GM12891 (cell line): ENCODE measurements around the gene NECTIN4.

Source experiments
- DNase-seq: peaks from one replicate; pipeline ENCODE4 v3.0.0; 2011; ENCODE audit warnings: low spot score; ENCODE audit not compliant: insufficient read length
- FAIRE-seq: peaks from 2 replicates; lab custom pipeline; 2011; peaks lifted over from hg19 to GRCh38; lab: Jason Lieb, UNC
- PAX5 ChIP-seq: IDR thresholded peaks from 2 replicates; pipeline ENCODE4 v1.6.1; 2011; ENCODE audit warnings: low read length, moderate library complexity, mild to moderate bottlenecking; ENCODE audit not compliant: insufficient read depth, severe bottlenecking
- POLR2A ChIP-seq: IDR thresholded peaks from 2 replicates; pipeline ENCODE4 v1.6.1; 2011; ENCODE audit warnings: low read depth, low read length, control low read depth
- POLR2AphosphoS5 ChIP-seq: IDR thresholded peaks from 2 replicates; pipeline ENCODE4 v1.6.1; 2011; ENCODE audit warnings: low read depth, low read length, control low read depth
- POU2F2 ChIP-seq: IDR thresholded peaks from 2 replicates; pipeline ENCODE4 v1.6.1; 2011; ENCODE audit warnings: low read depth, mild to moderate bottlenecking, control low read depth, low read length, moderate library complexity
- SPI1 ChIP-seq: IDR thresholded peaks from 2 replicates; pipeline ENCODE4 v1.6.1; 2011; ENCODE audit warnings: low read depth, low read length, control low read depth
- TAF1 ChIP-seq: IDR thresholded peaks from 2 replicates; pipeline ENCODE4 v1.6.1; 2011; ENCODE audit warnings: low read depth, low read length, control low read depth

Gene NECTIN4

GRCh38 chr1:161074676-161075368 lies 14.5 kb downstream of the NECTIN4 start:
- FAIRE-seq (peak; percentile 35), DNase-seq (no peak)
- TF ChIP-seq POLR2A = no peak
- no peak for TF ChIP-seq POLR2AphosphoS5
- no peak for TF ChIP-seq POU2F2
- no peak for TF ChIP-seq TAF1

- DNase-seq = no peak
- FAIRE-seq = no peak
- no peak for TF ChIP-seq POU2F2
- TF ChIP-seq POLR2AphosphoS5 = no peak
- TF ChIP-seq POLR2A = no peak
- TF ChIP-seq TAF1 = no peak
- no peak for TF ChIP-seq PAX5
- TF ChIP-seq SPI1 = no peak
These were observed 15.8 kb downstream of the NECTIN4 start for GRCh38 chr1:161073474-161074121.

DNA sequence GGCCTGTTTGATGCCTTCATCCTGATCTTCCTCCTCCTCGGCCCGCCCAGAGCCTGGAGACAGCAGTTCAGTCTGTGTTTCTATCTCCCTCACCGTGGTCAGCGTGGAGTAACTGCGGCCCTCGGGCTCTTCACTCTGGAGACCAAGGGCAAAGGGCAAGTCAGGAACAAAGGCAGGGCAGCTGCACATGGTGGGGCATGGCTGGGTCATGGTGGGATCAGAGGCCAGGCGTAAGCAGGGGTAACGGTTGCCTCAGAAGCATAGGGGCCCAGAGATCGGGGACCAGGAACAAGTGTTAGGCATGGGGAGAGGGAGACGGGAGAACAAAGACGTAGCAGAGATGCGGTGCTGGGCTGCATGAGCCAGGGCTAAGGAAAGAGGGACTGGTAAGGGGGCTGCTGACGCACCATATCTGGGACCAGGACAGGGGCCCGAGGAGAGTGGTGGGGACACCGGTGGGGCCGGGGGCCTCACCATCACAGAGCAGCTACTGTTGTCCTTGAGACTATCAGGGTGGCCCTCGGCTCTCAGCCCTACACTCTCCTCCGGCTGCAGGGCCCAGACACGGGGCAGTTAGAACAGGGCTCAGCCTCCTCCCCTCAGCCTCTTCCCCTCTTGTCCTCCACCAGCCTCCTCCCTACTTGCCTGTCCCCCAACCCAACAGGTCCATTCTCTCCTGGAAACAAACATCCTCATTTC lies 16.5 kb downstream of the NECTIN4 start:
- DNase-seq = no peak
- FAIRE-seq = no peak
- no peak for TF ChIP-seq TAF1
- no peak for TF ChIP-seq SPI1
- TF ChIP-seq POLR2AphosphoS5 = no peak
- TF ChIP-seq POU2F2 = no peak
- TF ChIP-seq POLR2A = no peak
- no peak for TF ChIP-seq PAX5

DNA sequence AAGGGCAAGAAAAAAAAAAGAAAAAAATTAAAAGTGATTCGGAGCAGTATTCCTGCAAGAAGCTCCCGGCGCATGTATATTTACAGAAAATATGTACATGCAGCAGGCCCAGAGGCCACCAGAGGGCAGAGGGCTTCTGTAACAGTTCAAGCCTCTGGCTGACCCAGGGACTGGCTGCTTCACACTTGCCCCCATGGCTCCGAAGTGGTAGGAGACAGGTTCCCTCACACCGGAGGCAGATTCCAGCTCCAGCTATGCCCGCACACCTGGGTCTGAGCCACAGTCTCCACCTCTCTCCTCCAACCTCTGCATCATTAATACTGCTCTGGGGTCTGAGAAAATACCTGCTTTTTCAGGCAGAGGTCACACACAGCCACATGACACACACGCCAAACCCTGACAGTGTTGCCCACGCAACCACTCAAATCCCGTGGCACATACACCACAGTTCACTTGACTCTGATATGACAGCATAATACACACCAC lies 17.4 kb downstream of the NECTIN4 start:
- FAIRE-seq (peak; percentile 88), DNase-seq (peak; percentile 68)
- TF ChIP-seq TAF1 (no peak), POLR2AphosphoS5 (no peak), POU2F2 (0 out of 2 replicates have a peak, but pooled peaks have one; percentile 52)

GRCh38 chr1:161070761-161071160 lies 18.6 kb downstream of the NECTIN4 start:
- no peak for DNase-seq
- FAIRE-seq = no peak
- TF ChIP-seq POU2F2 (no peak), PAX5 (no peak), POLR2AphosphoS5 (no peak), SPI1 (no peak), TAF1 (no peak)

DNA sequence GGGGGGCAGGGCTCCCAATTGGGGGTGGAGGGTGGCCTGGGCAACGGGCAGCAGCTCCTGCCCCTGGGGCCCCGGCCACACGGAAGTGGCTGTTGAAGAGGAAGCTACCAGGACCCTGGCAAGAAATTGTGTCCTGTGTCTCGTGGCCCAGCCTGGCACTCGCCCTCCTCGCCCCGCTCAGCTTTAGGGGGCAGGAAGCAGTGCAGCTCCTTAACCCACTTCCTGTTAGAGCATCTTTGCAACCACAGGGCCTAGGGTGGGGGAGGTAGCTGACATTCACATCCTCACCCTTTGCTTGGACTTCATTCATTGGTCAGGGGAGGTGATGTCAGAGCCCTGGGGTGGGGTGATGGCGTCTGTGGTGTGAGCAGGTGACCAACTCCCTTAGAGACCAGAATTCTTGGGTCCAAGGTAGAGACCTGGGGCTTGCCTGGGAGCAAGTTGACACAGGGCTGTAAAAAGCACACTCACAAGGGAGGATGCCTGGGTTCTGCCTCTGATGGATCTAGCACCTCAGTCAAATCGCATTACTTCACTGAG lies 19.6 kb downstream of the NECTIN4 start, which contains the start of gene ARHGAP30:
Gene ARHGAP30 (minus strand): TSS at position 161 of the 540 bp plus-strand sequence. CDS start 267 bp downstream, outside the sequence.
- TF ChIP-seq PAX5 (no peak), SPI1 (peak; percentile 73), POLR2AphosphoS5 (peak; percentile 95), TAF1 (peak; percentile 65; the same call in 1 of the 2 replicates), POLR2A (peak; percentile 87), POU2F2 (peak; percentile 47; the same call in 1 of the 2 replicates)
- FAIRE-seq (peak; percentile 99), DNase-seq (peak; percentile 90)

GRCh38 chr1:161069241-161069640 lies 20.1 kb downstream of the NECTIN4 start:
- DNase-seq (no peak), FAIRE-seq (no peak)
- no peak; the same call in 1 of the 2 replicates for TF ChIP-seq POLR2A
- TF ChIP-seq POU2F2 = no peak
- TF ChIP-seq SPI1 = no peak
- no peak for TF ChIP-seq POLR2AphosphoS5
- TF ChIP-seq PAX5 = no peak
- TF ChIP-seq TAF1 = no peak

DNA sequence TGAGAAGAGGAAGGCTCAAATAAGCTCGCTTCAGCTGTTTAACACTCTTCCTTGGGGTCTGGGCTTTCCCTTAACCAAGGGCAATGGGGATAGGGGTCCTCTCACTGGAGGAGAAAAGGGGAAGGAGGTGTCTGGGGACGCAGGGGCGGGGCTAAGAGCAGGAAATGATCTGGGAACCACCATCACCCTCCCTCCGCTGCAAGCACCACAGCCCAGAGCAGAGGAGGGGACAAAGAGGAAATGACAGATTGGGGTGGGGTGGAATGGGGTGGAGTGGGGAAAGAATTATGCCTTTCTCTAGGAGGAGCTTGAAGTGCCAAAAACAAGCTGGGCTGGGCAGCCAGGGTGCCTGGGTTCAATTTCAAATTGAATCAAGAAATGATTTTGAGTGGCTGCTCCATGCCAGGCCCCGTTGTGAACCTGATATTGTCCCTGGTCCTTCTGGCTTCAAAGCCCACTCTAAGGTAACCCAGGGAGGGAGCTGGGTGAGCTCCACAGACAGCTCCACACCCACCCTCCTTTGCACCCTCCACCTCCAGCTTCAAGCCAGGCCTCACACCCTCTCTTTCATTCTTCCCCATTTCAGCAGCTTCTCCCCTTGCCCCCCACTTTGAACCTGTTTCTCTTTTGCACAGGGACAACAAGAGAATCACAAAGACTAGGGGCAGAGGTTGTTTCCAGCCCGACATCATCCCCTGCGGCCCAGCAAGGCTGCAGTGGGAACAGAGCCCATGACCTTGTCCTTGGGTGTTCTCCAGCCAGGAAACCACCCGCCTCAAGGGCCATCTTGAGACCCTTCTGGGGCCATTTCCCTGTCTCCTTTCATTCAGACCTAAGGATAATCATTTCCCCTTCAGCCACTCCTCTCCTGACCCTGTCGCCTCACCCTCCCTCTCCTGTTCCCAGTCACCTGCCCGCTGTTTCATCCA lies 20.8 kb downstream of the NECTIN4 start:
- DNase-seq = no peak
- TF ChIP-seq POLR2AphosphoS5 (peak; percentile 48), SPI1 (peak; percentile 71), PAX5 (no peak), POLR2A (peak; percentile 72), POU2F2 (no peak), TAF1 (peak; percentile 35; the same call in 1 of the 2 replicates)
- peak; percentile 96 for FAIRE-seq
